ENCODE data around the gene CELA1.

GRCh38 chr12:51339750-51340149 lies 6.7 kb downstream of the CELA1 start:
- TF ChIP-seq CTCF (IDR thresholded peaks at IDR 0.05) (no peak), POLR2A (IDR thresholded peaks at IDR 0.05) (no peak), POLR2AphosphoS5 (IDR thresholded peaks at IDR 0.05) (no peak)
